SK-N-SH (cell line): ENCODE data around the gene NEK7.

Source experiments
- EZH2phosphoT487 ChIP-seq: fragments of 200-600 bp; sonication (generic); IDR thresholded peaks from 2 replicates; pipeline ENCODE4 v1.6.1; 2017; ENCODE audit warnings: low read depth, mixed run types, mild to moderate bottlenecking, antibody characterized with exemption, moderate library complexity, borderline replicate concordance
- JUND ChIP-seq: IDR thresholded peaks from 2 replicates; pipeline ENCODE4 v1.4.0; 2012
- NFIC ChIP-seq: IDR thresholded peaks from 2 replicates; pipeline ENCODE4 v1.4.0; 2012; ENCODE audit warnings: borderline replicate concordance
- NRF1 ChIP-seq: IDR thresholded peaks from 2 replicates; pipeline ENCODE4 v1.6.1; 2012; ENCODE audit warnings: low read depth, mild to moderate bottlenecking, low read length
- RFX5 ChIP-seq: IDR thresholded peaks from 2 replicates; pipeline ENCODE4 v1.6.1; 2012; ENCODE audit warnings: mild to moderate bottlenecking, improper control_type of control experiment, low read length
- YY1 ChIP-seq: IDR thresholded peaks from 2 replicates; pipeline ENCODE4 v1.4.0; 2012; ENCODE audit warnings: low read depth, mild to moderate bottlenecking
- TF ChIP-seq, protein P1 (sequence below): fragments of 200-600 bp; sonication (generic); IDR thresholded peaks from 2 replicates; pipeline ENCODE4 v1.6.1; 2017; ENCODE audit warnings: antibody characterized with exemption, mild to moderate bottlenecking, moderate library complexity
- TF ChIP-seq, protein P2 (sequence below): IDR thresholded peaks from 2 replicates; pipeline ENCODE4 v1.6.1; 2012; ENCODE audit warnings: mild to moderate bottlenecking, low read depth, low read length, moderate library complexity

DNA sequence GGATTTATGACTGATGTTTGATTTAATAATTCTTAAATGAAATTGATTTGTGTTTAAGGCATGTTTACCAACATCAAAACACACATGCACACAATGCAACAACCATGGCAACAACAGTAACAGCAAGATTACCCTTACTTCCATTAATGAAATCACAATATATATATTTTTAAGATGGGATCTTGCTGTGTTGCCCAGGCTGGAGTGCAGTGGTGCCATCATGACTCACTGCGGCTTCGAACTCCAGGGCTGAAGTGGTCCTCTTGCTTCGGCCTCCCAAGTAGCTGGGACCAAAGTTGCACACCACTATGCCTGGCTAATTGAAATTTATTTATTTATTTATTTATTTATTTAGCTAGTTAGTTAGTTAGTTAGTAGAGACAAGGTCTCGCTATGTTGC, 27.7 kb downstream of the NEK7 start:
- TF ChIP-seq, protein P1, sequence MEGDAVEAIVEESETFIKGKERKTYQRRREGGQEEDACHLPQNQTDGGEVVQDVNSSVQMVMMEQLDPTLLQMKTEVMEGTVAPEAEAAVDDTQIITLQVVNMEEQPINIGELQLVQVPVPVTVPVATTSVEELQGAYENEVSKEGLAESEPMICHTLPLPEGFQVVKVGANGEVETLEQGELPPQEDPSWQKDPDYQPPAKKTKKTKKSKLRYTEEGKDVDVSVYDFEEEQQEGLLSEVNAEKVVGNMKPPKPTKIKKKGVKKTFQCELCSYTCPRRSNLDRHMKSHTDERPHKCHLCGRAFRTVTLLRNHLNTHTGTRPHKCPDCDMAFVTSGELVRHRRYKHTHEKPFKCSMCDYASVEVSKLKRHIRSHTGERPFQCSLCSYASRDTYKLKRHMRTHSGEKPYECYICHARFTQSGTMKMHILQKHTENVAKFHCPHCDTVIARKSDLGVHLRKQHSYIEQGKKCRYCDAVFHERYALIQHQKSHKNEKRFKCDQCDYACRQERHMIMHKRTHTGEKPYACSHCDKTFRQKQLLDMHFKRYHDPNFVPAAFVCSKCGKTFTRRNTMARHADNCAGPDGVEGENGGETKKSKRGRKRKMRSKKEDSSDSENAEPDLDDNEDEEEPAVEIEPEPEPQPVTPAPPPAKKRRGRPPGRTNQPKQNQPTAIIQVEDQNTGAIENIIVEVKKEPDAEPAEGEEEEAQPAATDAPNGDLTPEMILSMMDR, result no peak
- TF ChIP-seq, protein P2, sequence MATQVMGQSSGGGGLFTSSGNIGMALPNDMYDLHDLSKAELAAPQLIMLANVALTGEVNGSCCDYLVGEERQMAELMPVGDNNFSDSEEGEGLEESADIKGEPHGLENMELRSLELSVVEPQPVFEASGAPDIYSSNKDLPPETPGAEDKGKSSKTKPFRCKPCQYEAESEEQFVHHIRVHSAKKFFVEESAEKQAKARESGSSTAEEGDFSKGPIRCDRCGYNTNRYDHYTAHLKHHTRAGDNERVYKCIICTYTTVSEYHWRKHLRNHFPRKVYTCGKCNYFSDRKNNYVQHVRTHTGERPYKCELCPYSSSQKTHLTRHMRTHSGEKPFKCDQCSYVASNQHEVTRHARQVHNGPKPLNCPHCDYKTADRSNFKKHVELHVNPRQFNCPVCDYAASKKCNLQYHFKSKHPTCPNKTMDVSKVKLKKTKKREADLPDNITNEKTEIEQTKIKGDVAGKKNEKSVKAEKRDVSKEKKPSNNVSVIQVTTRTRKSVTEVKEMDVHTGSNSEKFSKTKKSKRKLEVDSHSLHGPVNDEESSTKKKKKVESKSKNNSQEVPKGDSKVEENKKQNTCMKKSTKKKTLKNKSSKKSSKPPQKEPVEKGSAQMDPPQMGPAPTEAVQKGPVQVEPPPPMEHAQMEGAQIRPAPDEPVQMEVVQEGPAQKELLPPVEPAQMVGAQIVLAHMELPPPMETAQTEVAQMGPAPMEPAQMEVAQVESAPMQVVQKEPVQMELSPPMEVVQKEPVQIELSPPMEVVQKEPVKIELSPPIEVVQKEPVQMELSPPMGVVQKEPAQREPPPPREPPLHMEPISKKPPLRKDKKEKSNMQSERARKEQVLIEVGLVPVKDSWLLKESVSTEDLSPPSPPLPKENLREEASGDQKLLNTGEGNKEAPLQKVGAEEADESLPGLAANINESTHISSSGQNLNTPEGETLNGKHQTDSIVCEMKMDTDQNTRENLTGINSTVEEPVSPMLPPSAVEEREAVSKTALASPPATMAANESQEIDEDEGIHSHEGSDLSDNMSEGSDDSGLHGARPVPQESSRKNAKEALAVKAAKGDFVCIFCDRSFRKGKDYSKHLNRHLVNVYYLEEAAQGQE, result no peak
- TF ChIP-seq YY1 (no peak), EZH2phosphoT487 (no peak), RFX5 (no peak), JUND (no peak), NRF1 (no peak), NFIC (no peak)
